Neural progenitor cell (in vitro differentiated cells): ENCODE data around the gene GLYATL1.

Source experiments
- EZH2 ChIP-seq: fragments of 200-600 bp; sonication (generic); IDR thresholded peaks from 2 replicates; pipeline ENCODE4 v1.6.1; 2017; ENCODE audit warnings: antibody characterized with exemption, mild to moderate bottlenecking, moderate library complexity
- EZH2phosphoT487 ChIP-seq: fragments of 200-600 bp; sonication (generic); IDR thresholded peaks from 2 replicates; pipeline ENCODE4 v1.6.1; 2017; ENCODE audit warnings: antibody characterized with exemption
- TF ChIP-seq, protein P1 (sequence below): fragments of 200-600 bp; sonication (generic); IDR thresholded peaks from 2 replicates; pipeline ENCODE4 v1.5.1; 2017; ENCODE audit warnings: antibody characterized with exemption, mild to moderate bottlenecking

DNA sequence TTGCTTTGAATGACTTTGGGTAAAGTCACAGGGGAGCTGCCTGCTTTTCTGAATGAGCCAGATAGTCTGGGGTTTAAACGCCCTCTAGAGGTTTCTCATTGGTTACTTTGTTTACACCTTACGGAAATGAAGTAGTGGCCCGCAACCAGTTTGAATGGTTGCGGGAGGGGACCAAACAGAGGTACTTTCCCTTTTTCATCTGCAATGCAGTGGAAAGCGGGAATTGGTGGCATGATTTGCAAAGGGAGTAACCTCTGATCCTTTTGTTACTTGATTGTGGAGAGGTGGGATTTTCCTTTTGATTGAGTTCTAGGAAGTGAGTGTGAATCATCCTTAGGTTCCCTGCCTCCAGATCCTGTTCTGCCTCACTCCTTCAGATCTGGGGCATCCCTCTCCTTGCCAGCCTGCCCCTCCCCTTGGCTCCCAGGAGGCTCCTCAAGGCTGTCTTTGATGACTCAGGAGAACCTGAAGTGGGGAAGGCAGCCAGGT is 15.9 kb upstream of the GLYATL1 start:
- TF ChIP-seq, protein P1, sequence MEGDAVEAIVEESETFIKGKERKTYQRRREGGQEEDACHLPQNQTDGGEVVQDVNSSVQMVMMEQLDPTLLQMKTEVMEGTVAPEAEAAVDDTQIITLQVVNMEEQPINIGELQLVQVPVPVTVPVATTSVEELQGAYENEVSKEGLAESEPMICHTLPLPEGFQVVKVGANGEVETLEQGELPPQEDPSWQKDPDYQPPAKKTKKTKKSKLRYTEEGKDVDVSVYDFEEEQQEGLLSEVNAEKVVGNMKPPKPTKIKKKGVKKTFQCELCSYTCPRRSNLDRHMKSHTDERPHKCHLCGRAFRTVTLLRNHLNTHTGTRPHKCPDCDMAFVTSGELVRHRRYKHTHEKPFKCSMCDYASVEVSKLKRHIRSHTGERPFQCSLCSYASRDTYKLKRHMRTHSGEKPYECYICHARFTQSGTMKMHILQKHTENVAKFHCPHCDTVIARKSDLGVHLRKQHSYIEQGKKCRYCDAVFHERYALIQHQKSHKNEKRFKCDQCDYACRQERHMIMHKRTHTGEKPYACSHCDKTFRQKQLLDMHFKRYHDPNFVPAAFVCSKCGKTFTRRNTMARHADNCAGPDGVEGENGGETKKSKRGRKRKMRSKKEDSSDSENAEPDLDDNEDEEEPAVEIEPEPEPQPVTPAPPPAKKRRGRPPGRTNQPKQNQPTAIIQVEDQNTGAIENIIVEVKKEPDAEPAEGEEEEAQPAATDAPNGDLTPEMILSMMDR = peak; percentile 64
- TF ChIP-seq EZH2 = no peak
- TF ChIP-seq EZH2phosphoT487 = no peak
